Gastrocnemius medialis (tissue), 4 donors: ENCODE results near the gene NET1.

Experiments
- POLR2A ChIP-seq, 2 donors: fragments of 450-650 bp; IDR thresholded peaks; one replicate each; pipeline ENCODE4 v1.6.1; 2017; ENCODE audit warnings: antibody characterized with exemption in 2 of 2, mild to moderate bottlenecking in 2 of 2, moderate library complexity in 2 of 2
- TF ChIP-seq, protein P1 (sequence below), 5 experiments: fragments of 450-650 bp in 3 of 5; fragments of 200-600 bp in 2 of 5; sonication (generic) in 2 of 5; IDR thresholded peaks in 4 of 5; conservative IDR thresholded peaks in 1 of 5; 1 replicate in 4 of 5; 2 replicates in 1 of 5; pipeline ENCODE4 v1.5.1; 2016 to 2019; ENCODE audit warnings: antibody characterized with exemption in 5 of 5, mild to moderate bottlenecking in 3 of 5, moderate library complexity in 3 of 5

- TF ChIP-seq, protein P1, sequence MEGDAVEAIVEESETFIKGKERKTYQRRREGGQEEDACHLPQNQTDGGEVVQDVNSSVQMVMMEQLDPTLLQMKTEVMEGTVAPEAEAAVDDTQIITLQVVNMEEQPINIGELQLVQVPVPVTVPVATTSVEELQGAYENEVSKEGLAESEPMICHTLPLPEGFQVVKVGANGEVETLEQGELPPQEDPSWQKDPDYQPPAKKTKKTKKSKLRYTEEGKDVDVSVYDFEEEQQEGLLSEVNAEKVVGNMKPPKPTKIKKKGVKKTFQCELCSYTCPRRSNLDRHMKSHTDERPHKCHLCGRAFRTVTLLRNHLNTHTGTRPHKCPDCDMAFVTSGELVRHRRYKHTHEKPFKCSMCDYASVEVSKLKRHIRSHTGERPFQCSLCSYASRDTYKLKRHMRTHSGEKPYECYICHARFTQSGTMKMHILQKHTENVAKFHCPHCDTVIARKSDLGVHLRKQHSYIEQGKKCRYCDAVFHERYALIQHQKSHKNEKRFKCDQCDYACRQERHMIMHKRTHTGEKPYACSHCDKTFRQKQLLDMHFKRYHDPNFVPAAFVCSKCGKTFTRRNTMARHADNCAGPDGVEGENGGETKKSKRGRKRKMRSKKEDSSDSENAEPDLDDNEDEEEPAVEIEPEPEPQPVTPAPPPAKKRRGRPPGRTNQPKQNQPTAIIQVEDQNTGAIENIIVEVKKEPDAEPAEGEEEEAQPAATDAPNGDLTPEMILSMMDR (IDR thresholded peaks at IDR 0.05 in 4 of 5, conservative IDR thresholded peaks at IDR 0.05 in 1 of 5), result no peak
- TF ChIP-seq POLR2A (IDR thresholded peaks at IDR 0.05), result no peak
Measured at GRCh38 chr10:5496261-5497250, 84.2 kb downstream of the NET1 start.
